ENCODE measurements around the gene MYOCD.

DNA sequence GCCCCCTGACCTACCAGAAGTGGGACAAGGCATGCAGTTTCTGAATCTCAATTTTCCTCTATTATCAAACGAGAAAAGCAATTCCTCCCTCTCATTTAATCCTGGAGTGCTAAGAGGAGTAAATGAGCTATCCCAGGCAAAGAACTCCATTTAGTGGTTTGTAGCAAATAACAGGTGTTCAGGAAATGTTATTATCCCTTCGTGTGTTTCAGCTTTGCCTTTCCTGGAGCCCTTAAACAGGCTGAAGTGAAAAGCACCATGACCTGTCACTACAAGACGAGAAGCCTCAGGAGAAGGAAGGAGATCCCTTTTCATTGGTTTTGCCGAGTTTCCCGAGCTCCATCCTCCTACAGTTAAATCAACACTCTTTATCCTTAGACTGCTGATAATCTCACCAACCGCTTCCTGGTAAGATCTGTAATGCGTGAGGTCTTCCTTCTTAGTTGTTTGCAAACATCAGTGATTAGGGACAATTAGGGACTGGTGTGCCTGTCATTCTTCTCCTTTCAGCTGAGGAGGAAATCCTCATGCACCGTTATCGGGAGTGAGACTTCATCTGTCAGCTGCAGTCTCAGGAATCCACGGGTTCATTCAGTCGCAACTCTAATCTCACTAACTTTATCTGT, 30.8 kb upstream of the MYOCD start:
- TF ChIP-seq, protein P1, sequence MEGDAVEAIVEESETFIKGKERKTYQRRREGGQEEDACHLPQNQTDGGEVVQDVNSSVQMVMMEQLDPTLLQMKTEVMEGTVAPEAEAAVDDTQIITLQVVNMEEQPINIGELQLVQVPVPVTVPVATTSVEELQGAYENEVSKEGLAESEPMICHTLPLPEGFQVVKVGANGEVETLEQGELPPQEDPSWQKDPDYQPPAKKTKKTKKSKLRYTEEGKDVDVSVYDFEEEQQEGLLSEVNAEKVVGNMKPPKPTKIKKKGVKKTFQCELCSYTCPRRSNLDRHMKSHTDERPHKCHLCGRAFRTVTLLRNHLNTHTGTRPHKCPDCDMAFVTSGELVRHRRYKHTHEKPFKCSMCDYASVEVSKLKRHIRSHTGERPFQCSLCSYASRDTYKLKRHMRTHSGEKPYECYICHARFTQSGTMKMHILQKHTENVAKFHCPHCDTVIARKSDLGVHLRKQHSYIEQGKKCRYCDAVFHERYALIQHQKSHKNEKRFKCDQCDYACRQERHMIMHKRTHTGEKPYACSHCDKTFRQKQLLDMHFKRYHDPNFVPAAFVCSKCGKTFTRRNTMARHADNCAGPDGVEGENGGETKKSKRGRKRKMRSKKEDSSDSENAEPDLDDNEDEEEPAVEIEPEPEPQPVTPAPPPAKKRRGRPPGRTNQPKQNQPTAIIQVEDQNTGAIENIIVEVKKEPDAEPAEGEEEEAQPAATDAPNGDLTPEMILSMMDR (IDR thresholded peaks at IDR 0.05): no peak
- no peak for TF ChIP-seq POLR2A (IDR thresholded peaks at IDR 0.05)

All from ovary (tissue), 3 donors.